GM12891 (cell line): Measurements from ENCODE around the gene IL18R1.
A peak's percentile ranks its signal among the peaks of the same experiment; 100 is the strongest.

Experiments
- DNase-seq: peaks from one replicate; pipeline ENCODE4 v3.0.0; 2011; ENCODE audit warnings: low spot score; ENCODE audit not compliant: insufficient read length
- FAIRE-seq: peaks from 2 replicates; lab custom pipeline; 2011; peaks lifted over from hg19 to GRCh38; lab: Jason Lieb, UNC
- PAX5 ChIP-seq: IDR thresholded peaks from 2 replicates; pipeline ENCODE4 v1.6.1; 2011; ENCODE audit warnings: low read length, moderate library complexity, mild to moderate bottlenecking; ENCODE audit not compliant: insufficient read depth, severe bottlenecking
- POLR2A ChIP-seq: IDR thresholded peaks from 2 replicates; pipeline ENCODE4 v1.6.1; 2011; ENCODE audit warnings: low read depth, low read length, control low read depth
- POLR2AphosphoS5 ChIP-seq: IDR thresholded peaks from 2 replicates; pipeline ENCODE4 v1.6.1; 2011; ENCODE audit warnings: low read depth, low read length, control low read depth
- POU2F2 ChIP-seq: IDR thresholded peaks from 2 replicates; pipeline ENCODE4 v1.6.1; 2011; ENCODE audit warnings: low read depth, mild to moderate bottlenecking, control low read depth, low read length, moderate library complexity
- SPI1 ChIP-seq: IDR thresholded peaks from 2 replicates; pipeline ENCODE4 v1.6.1; 2011; ENCODE audit warnings: low read depth, low read length, control low read depth
- TAF1 ChIP-seq: IDR thresholded peaks from 2 replicates; pipeline ENCODE4 v1.6.1; 2011; ENCODE audit warnings: low read depth, low read length, control low read depth

The IL18R1 gene

DNA sequence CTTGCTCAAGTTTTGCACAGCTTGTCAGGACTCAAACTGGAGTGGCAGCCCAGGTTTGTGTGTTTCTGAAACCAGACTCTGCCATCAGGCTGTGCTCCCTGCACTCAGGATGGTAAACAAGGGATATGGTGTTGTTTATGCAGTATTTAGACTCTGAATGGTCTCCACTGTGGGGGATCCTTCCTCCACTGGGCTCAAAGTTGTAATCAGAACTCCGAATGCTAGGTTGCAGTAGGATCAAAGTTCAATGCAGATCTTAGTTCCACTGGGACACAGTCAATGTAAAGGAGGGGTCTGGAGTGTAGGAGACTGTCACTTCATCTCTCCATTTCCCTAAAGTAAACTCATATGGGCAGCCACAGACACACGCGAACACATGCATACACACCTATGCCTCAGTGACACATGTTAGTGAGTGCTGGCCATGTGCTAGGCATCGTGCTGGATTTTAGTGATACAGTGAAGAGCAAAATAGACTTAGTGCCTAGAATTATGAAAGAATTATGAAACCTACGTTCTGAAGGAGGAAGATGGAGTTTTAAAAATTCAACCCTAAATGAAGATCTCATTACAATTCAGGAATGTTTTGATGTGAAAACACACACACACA, 6.1 kb downstream of the IL18R1 start:
- FAIRE-seq (no peak), DNase-seq (no peak)
- TF ChIP-seq POLR2AphosphoS5 (no peak), TAF1 (no peak), POLR2A (no peak), PAX5 (no peak), SPI1 (no peak), POU2F2 (no peak)

- no peak for DNase-seq
- TF ChIP-seq TAF1 (no peak), POU2F2 (no peak), POLR2A (no peak), PAX5 (no peak), POLR2AphosphoS5 (no peak), SPI1 (no peak)
- FAIRE-seq = no peak
Observed at GRCh38 chr2:102365763-102366162, 10.2 kb downstream of the IL18R1 start.

GRCh38 chr2:102366406-102367112, 11.0 kb downstream of the IL18R1 start:
- FAIRE-seq (no peak), DNase-seq (no peak)
- TF ChIP-seq PAX5 (no peak), SPI1 (peak; percentile 91), POU2F2 (no peak), POLR2AphosphoS5 (no peak)

DNA sequence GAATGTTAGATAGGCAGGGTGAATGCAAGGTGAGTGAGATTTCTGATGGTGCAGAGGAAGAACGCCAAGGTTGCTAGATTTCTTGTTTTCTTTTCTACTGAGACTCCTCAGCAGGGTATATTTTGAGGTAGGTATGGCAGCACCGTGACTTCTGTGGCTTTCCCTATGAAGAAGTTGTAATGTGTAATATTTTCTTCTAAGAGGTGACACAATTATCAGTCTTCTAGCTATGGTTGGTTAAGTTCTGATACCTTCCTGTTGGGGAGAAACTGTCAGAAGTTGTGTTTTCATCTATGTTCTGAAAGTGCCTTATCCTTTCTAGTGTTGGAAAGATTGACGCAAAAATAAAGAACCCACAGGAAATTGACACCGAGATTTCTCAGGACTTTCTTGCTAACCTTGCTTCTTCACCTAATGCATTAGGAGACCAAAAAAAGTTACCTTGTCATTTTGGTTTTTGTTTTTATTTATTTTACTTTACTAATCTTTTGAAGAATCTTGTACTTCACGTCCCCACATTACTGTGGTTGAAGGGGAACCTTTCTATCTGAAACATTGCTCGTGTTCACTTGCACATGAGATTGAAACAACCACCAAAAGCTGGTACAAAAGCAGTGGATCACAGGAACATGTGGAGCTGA, 11.9 kb downstream of the IL18R1 start:
- FAIRE-seq (no peak), DNase-seq (no peak)
- TF ChIP-seq POLR2A = no peak
- TF ChIP-seq SPI1 = no peak
- no peak for TF ChIP-seq POU2F2
- TF ChIP-seq POLR2AphosphoS5 = no peak
- no peak for TF ChIP-seq PAX5
- no peak for TF ChIP-seq TAF1

GRCh38 chr2:102368461-102369109, 13.0 kb downstream of the IL18R1 start:
- no peak for TF ChIP-seq TAF1
- no peak for DNase-seq
- FAIRE-seq = no peak

- FAIRE-seq (no peak), DNase-seq (no peak)
- TF ChIP-seq PAX5 (no peak), POLR2A (no peak), SPI1 (no peak), POU2F2 (no peak), POLR2AphosphoS5 (no peak), TAF1 (no peak)
Observed at GRCh38 chr2:102369866-102370265, 14.3 kb downstream of the IL18R1 start.

GRCh38 chr2:102376052-102376591, 20.5 kb downstream of the IL18R1 start:
- DNase-seq (no peak), FAIRE-seq (no peak)
- TF ChIP-seq POU2F2 (no peak), PAX5 (no peak), POLR2A (no peak), POLR2AphosphoS5 (no peak), TAF1 (no peak)

DNA sequence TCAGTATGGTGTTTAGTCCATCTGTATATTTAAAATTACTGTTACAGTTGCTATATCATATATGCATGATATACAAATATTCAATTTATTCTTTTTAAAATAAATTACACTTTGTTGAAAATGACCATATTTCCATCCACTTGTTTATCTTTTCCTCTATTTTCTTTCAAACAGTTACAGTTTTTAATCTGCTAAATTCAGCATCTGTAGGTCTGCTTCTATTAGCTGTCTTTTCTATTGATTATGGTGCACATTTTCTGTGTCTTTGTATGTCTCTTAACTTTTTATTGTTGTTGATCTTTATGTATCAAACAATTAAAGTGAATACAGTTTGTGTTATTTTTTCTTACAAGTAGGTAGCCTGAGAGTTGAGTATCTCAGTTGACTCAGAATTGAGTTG, 28.1 kb downstream of the IL18R1 start:
- no peak for FAIRE-seq
- TF ChIP-seq TAF1 (no peak), POU2F2 (no peak), SPI1 (no peak), POLR2AphosphoS5 (no peak), POLR2A (no peak), PAX5 (no peak)
- no peak for DNase-seq

DNA sequence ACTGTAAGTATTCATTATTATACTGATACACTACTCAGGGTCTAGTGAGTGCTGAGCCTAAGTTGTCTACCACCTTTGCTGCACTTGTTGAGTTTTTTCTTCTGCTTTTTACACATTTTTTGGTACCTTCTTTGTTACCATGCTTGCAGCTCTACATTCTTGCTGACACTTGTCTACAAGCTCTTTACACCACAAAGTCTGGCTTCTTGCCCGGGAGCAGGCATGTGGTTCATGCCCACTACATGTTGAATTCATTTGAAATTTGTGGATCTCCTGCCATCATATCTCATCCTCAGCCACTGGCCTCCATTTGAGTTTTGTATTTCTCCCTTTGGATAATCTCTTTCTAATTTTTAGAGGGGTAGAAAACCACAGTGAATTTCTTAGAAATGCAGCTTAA, 29.9 kb downstream of the IL18R1 start:
- TF ChIP-seq POU2F2 (no peak), SPI1 (no peak), PAX5 (no peak), POLR2A (no peak), POLR2AphosphoS5 (no peak), TAF1 (no peak)
- no peak for FAIRE-seq
- DNase-seq = no peak

DNA sequence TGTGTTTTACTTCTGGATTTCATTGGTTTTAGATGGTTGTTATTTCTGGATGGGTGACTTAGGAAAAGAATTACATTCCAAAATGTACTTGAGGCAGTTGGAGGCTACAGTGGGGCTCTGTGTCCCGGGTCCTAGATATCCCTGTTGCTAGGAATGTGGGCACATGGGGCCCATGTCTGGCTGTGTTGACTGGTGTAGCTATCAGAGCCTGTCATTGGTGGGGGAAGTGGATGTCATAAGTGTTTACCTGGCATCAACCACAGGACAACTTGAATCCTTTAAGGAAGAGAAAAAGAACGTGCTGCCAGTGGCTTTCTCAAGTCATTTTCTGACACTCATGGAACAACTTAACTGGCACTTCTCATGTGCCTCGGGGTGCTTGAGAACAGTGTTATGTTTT, 30.4 kb downstream of the IL18R1 start:
- no peak for DNase-seq
- TF ChIP-seq PAX5 (no peak), SPI1 (no peak), TAF1 (no peak), POLR2A (no peak), POU2F2 (no peak), POLR2AphosphoS5 (no peak)
- FAIRE-seq = no peak
